Fibroblast of gingiva (primary cell): ENCODE measurements around the gene BSG.
A peak's percentile ranks its signal among the peaks of the same experiment; 100 is the strongest.
"Not testable (repeated sequence)": the region's sequence is repeated elsewhere in the genome, so short reads cannot be mapped to it uniquely, and the experiment has no call there.

Experiments
- DNase-seq: peaks from one replicate; pipeline ENCODE4 v3.0.0-alpha.2; 2011; ENCODE audit warnings: low read depth

BSG gene

GRCh38 chr19:604355-604754 is 32.0 kb downstream of the BSG start:
- no peak for DNase-seq

- DNase-seq: not testable (repeated sequence)
These were observed 32.9 kb downstream of the BSG start for GRCh38 chr19:605061-605971.

- DNase-seq: no peak
These were observed 35.1 kb downstream of the BSG start for GRCh38 chr19:607301-608154.

- DNase-seq: no peak
These were observed 36.0 kb downstream of the BSG start for GRCh38 chr19:608155-609003.

- DNase-seq: no peak
These were observed 36.6 kb downstream of the BSG start for GRCh38 chr19:609004-609346.

GRCh38 chr19:610071-610800 is 37.8 kb downstream of the BSG start:
- no peak for DNase-seq

GRCh38 chr19:610801-611480 is 38.5 kb downstream of the BSG start:
- peak; percentile 55 for DNase-seq

- peak; percentile 63 for DNase-seq
These were observed 39.1 kb downstream of the BSG start for GRCh38 chr19:611481-611868.

GRCh38 chr19:612941-613340 is 40.5 kb downstream of the BSG start:
- no peak for DNase-seq

- DNase-seq: no peak
These were observed 41.6 kb downstream of the BSG start for GRCh38 chr19:613732-614567.

GRCh38 chr19:615619-616018 is 43.2 kb downstream of the BSG start:
- DNase-seq: no peak

GRCh38 chr19:616062-616700 is 43.8 kb downstream of the BSG start:
- no peak for DNase-seq

GRCh38 chr19:616747-617526 is 44.5 kb downstream of the BSG start:
- no peak for DNase-seq

- DNase-seq: no peak
These were observed 45.3 kb downstream of the BSG start for GRCh38 chr19:617551-618246.

GRCh38 chr19:618247-618619 is 45.8 kb downstream of the BSG start:
- no peak for DNase-seq

- DNase-seq: no peak
These were observed 46.4 kb downstream of the BSG start for GRCh38 chr19:618674-619285.

GRCh38 chr19:619286-620002 is 47.0 kb downstream of the BSG start:
- no peak for DNase-seq
